Thymus (tissue), 11 donors: ENCODE results near the gene ZNF708. TPM values are rescaled to one million over a fixed set of nuclear protein-coding genes. Genes with fewer than 3 reads are reported as not detected.
"Not testable (repeated sequence)": the region's sequence is repeated elsewhere in the genome, so short reads cannot be mapped to it uniquely, and the experiment has no call there.

Source experiments
- DNase-seq, 9 donors: peaks; one replicate each; pipeline ENCODE4 v3.0.0-alpha.2; 2013; ENCODE audit warnings: low spot score in 9 of 9, low read depth in 6 of 9, missing footprints in 1 of 9
- H3K27ac ChIP-seq, 2 donors: one replicate each; pipeline ENCODE4 v1.5.1; 2013; ENCODE audit warnings: control low read depth in 1 of 2, low read depth in 1 of 2, low read length in 1 of 2, mild to moderate bottlenecking in 1 of 2, moderate library complexity in 1 of 2
- H3K27me3 ChIP-seq, 2 donors: one replicate each; pipeline ENCODE4 v1.5.1; 2013; ENCODE audit warnings: low read length in 1 of 2; ENCODE audit not compliant: control insufficient read depth in 2 of 2, insufficient read depth in 1 of 2
- H3K36me3 ChIP-seq, 2 donors: one replicate each; pipeline ENCODE4 v1.5.1; 2013; ENCODE audit warnings: low read length in 1 of 2, mild to moderate bottlenecking in 1 of 2, moderate library complexity in 1 of 2; ENCODE audit not compliant: control insufficient read depth in 2 of 2, insufficient read depth in 2 of 2
- H3K4me1 ChIP-seq, 2 donors: one replicate each; pipeline ENCODE4 v1.5.1; 2013; ENCODE audit warnings: low read length in 2 of 2; ENCODE audit not compliant: control insufficient read depth in 2 of 2, insufficient read depth in 2 of 2
- H3K4me3 ChIP-seq, 2 donors: one replicate each; pipeline ENCODE4 v1.5.1; 2013; ENCODE audit warnings: low read length in 2 of 2, control low read depth in 1 of 2, mild to moderate bottlenecking in 1 of 2
- H3K9me3 ChIP-seq, 2 donors: one replicate each; pipeline ENCODE4 v1.5.1; 2013; ENCODE audit warnings: low read length in 1 of 2, mild to moderate bottlenecking in 1 of 2; ENCODE audit not compliant: control insufficient read depth in 2 of 2, insufficient read depth in 1 of 2
- WGBS: extraction: QIAGEN DNeasy Blood & Tissue Kit; methylation state at CpG from one replicate; pipeline ENCODE4 v1.1.7; 2013; 5-methylcytosine and 5-hydroxymethylcytosine counted together
- polyA plus RNA-seq: library from polyadenylated mRNA; stranded (reverse); fragments of 200-250 nt; gene quantifications from one replicate; pipeline ENCODE4 v1.2.3, GENCODE V29; 2013
- total RNA-seq: library from RNA; stranded (reverse); fragments of 120-200 nt; gene quantifications from one replicate; pipeline ENCODE4 v1.2.4, GENCODE V29; 2013
- donor health status: healthy.

The ZNF708 gene
- total and polyA plus RNA-seq, 2 donors, result 11.6 to 14.4 TPM

- peaks cover 0 to 6% of the 10 kb centered on the region in 2 donors for H3K9me3 ChIP-seq
- no peaks in the 10 kb centered on the region for H3K27me3 ChIP-seq
- H3K36me3 ChIP-seq, result peaks cover 5% of the 10 kb centered on the region in 2 donors
- WGBS, result 98% methylated on average over 2 of the region's 2 CpGs
- H3K27ac ChIP-seq, result no peak overlapping the region
- H3K4me1 ChIP-seq, result no peaks in the 10 kb centered on the region
- DNase-seq, result no peak
- H3K4me3 ChIP-seq, result no peak overlapping the region
Measured at GRCh38 chr19:21323000-21323399, 6.2 kb downstream of the ZNF708 start.

GRCh38 chr19:21322528-21322927 lies 6.7 kb downstream of the ZNF708 start:
- no peak overlapping the region for H3K4me3 ChIP-seq
- H3K36me3 ChIP-seq, result peaks cover 5 to 7% of the 10 kb centered on the region in 2 donors
- H3K4me1 ChIP-seq, result no peaks in the 10 kb centered on the region
- H3K9me3 ChIP-seq, result peaks cover 0 to 6% of the 10 kb centered on the region in 2 donors
- no peak overlapping the region for H3K27ac ChIP-seq
- no peak for DNase-seq
- WGBS, result 94% methylated on average over 8 of the region's 8 CpGs
- no peaks in the 10 kb centered on the region for H3K27me3 ChIP-seq

- WGBS, result 98% methylated on average over 4 of the region's 4 CpGs
- H3K9me3 ChIP-seq, result peaks cover 0 to 6% of the 10 kb centered on the region in 2 donors
- no peaks in the 10 kb centered on the region for H3K4me1 ChIP-seq
- peaks cover 5 to 7% of the 10 kb centered on the region in 2 donors for H3K36me3 ChIP-seq
- H3K27me3 ChIP-seq, result no peaks in the 10 kb centered on the region
- DNase-seq, result no peak
- peak overlapping the region in 1 of 2 donors; percentile 5 for H3K27ac ChIP-seq
- H3K4me3 ChIP-seq, result no peak overlapping the region
Measured at GRCh38 chr19:21321996-21322395, 7.2 kb downstream of the ZNF708 start.

- Histone ChIP-seq H3K9me3 (peaks cover 0 to 6% of the 10 kb centered on the region in 2 donors), H3K27ac (no peak overlapping the region), H3K27me3 (no peaks in the 10 kb centered on the region), H3K36me3 (peaks cover 0 to 4% of the 10 kb centered on the region in 2 donors), H3K4me1 (no peaks in the 10 kb centered on the region), H3K4me3 (no peak overlapping the region)
- DNase-seq, result no peak
- 96% methylated on average over 4 of the region's 4 CpGs for WGBS
Measured at GRCh38 chr19:21321134-21321533, 8.1 kb downstream of the ZNF708 start.

GRCh38 chr19:21317821-21318220 lies 11.4 kb downstream of the ZNF708 start:
- WGBS, result 100% methylated on average over 1 of the region's 1 CpG
- no peak for DNase-seq
- Histone ChIP-seq H3K9me3 (no peaks in the 10 kb centered on the region), H3K36me3 (peaks cover 0 to 2% of the 10 kb centered on the region in 2 donors), H3K4me1 (no peaks in the 10 kb centered on the region), H3K4me3 (no peak overlapping the region), H3K27me3 (no peaks in the 10 kb centered on the region), H3K27ac (no peak overlapping the region)

GRCh38 chr19:21314676-21315075 lies 14.5 kb downstream of the ZNF708 start:
- H3K9me3 ChIP-seq, result no peaks in the 10 kb centered on the region
- H3K36me3 ChIP-seq, result peaks cover 2 to 3% of the 10 kb centered on the region in 2 donors
- H3K4me3 ChIP-seq, result no peak overlapping the region
- no peak overlapping the region for H3K27ac ChIP-seq
- no peak for DNase-seq
- no peaks in the 10 kb centered on the region for H3K4me1 ChIP-seq
- WGBS, result 96% methylated on average over 1 of the region's 1 CpG
- H3K27me3 ChIP-seq, result no peaks in the 10 kb centered on the region

GRCh38 chr19:21312807-21313206 lies 16.4 kb downstream of the ZNF708 start:
- not testable (repeated sequence) for DNase-seq, H3K4me3 ChIP-seq, H3K27ac ChIP-seq, H3K36me3 ChIP-seq, H3K27me3 ChIP-seq, H3K4me1 ChIP-seq, H3K9me3 ChIP-seq
- WGBS, result over 99% methylated on average over 2 of the region's 2 CpGs

- Histone ChIP-seq H3K27me3 (no peaks in the 10 kb centered on the region), H3K4me3 (no peak overlapping the region), H3K27ac (no peak overlapping the region), H3K4me1 (no peaks in the 10 kb centered on the region), H3K36me3 (peaks cover 4 to 11% of the 10 kb centered on the region in 2 donors), H3K9me3 (peaks cover 0 to 3% of the 10 kb centered on the region in 2 donors)
- WGBS, result 96% methylated on average over 2 of the region's 2 CpGs
- no peak for DNase-seq
Measured at GRCh38 chr19:21308773-21309172, 20.4 kb downstream of the ZNF708 start.

- not testable (repeated sequence) for H3K4me3 ChIP-seq, H3K4me1 ChIP-seq, H3K27me3 ChIP-seq, H3K9me3 ChIP-seq, H3K27ac ChIP-seq, DNase-seq
- WGBS, result 98% methylated on average over 3 of the region's 3 CpGs
- H3K36me3 ChIP-seq, result peaks cover 4 to 20% of the 10 kb centered on the region in 2 donors
Measured at GRCh38 chr19:21306881-21307479, 22.2 kb downstream of the ZNF708 start.
